ENCODE measurements around the gene USO1.

DNA sequence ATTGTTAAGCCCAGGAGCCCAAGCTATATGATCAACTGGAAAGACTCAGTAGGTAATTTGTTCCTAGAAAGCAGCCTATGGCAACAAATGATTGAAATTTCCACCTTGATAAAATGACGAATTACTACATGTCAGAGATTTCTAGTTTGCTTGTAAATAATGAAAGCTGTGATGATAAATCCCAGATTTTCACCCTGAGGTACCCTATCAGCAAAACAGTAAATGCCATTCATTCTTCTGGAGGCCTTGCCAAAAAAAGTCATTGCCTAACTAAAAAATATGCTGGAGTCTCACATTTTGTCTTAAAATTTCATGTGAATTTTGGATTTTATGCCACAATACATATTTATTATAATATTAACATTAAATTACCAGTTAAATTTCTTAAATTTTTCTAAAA is 106.5 kb downstream of the USO1 start:
- no peak for TF ChIP-seq EZH2 (IDR thresholded peaks at IDR 0.05)
- TF ChIP-seq, protein P1, sequence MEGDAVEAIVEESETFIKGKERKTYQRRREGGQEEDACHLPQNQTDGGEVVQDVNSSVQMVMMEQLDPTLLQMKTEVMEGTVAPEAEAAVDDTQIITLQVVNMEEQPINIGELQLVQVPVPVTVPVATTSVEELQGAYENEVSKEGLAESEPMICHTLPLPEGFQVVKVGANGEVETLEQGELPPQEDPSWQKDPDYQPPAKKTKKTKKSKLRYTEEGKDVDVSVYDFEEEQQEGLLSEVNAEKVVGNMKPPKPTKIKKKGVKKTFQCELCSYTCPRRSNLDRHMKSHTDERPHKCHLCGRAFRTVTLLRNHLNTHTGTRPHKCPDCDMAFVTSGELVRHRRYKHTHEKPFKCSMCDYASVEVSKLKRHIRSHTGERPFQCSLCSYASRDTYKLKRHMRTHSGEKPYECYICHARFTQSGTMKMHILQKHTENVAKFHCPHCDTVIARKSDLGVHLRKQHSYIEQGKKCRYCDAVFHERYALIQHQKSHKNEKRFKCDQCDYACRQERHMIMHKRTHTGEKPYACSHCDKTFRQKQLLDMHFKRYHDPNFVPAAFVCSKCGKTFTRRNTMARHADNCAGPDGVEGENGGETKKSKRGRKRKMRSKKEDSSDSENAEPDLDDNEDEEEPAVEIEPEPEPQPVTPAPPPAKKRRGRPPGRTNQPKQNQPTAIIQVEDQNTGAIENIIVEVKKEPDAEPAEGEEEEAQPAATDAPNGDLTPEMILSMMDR (IDR thresholded peaks at IDR 0.05) = no peak

Measured in neural progenitor cell (in vitro differentiated cells).